GM21576 (cell line): Measurements from ENCODE around the gene PXYLP1.

Experiments used
- ATAC-seq: cut with Tn5 transposase; IDR thresholded peaks from one replicate; pipeline ENCODE4 v1.9.1; 2021; ENCODE audit warnings: mild to moderate bottlenecking, moderate library complexity; ENCODE audit not compliant: unreplicated experiment

Gene PXYLP1

DNA sequence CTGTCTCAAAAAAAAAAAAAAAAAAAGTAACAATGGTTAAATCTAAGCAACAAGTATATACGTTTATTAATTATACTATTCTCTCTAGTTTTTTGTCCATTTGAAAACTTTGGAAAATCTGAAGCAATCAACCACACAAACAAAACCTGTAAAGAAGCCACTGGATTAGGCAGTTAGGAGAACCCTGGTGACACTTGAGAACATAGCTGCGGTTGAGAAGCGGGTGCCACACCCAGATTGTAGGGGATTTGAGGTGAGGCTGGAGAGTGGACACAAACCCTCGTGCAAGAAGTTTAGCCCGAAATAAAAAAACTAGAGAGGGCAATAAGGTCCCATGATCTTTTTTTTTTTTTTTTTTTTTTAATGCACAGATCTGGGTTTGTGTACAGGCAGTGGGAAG, 110.8 kb downstream of the PXYLP1 start:
- no peak for ATAC-seq

GRCh38 chr3:141343077-141343476, 111.5 kb downstream of the PXYLP1 start:
- ATAC-seq: no peak

GRCh38 chr3:141343865-141344271, 112.2 kb downstream of the PXYLP1 start:
- ATAC-seq: no peak
